Measurements from ENCODE around the gene ARSH.

- TF ChIP-seq ARNT (IDR thresholded peaks at IDR 0.05), result no peak
- no peak for TF ChIP-seq SUZ12 (IDR thresholded peaks at IDR 0.05)
- TF ChIP-seq FOXM1 (IDR thresholded peaks at IDR 0.05; ENCODE audit: borderline replicate concordance), result no peak
- no peak for TF ChIP-seq NFRKB (IDR thresholded peaks at IDR 0.05)
- no peak for TF ChIP-seq BHLHE40 (IDR thresholded peaks at IDR 0.05; ENCODE audit: borderline replicate concordance)
- TF ChIP-seq SP1 (IDR thresholded peaks at IDR 0.05), result no peak
- no peak for TF ChIP-seq HDGF (IDR thresholded peaks at IDR 0.05; ENCODE audit: borderline replicate concordance)
- no peak for TF ChIP-seq FOXK2 (IDR thresholded peaks at IDR 0.05)
- no peak for TF ChIP-seq TARDBP (IDR thresholded peaks at IDR 0.05)
- no peak for TF ChIP-seq ZNF384 (IDR thresholded peaks at IDR 0.05)
- no peak for TF ChIP-seq FOXA1 (IDR thresholded peaks at IDR 0.05)
- no peak for TF ChIP-seq L3MBTL2 (conservative IDR thresholded peaks at IDR 0.05)
These were observed 16.8 kb upstream of the ARSH start for GRCh38 chrX:2989565-2989964.
